Testis (tissue), 2 donors: ENCODE measurements around the gene CHST8.

Experiments used
- POLR2A ChIP-seq: fragments of 450-650 bp; IDR thresholded peaks from one replicate; pipeline ENCODE4 v1.6.1; 2017; ENCODE audit warnings: antibody characterized with exemption, mild to moderate bottlenecking, moderate library complexity
- TF ChIP-seq, protein P1 (sequence below), 3 experiments: fragments of 450-650 bp in 2 of 3; fragments of 200-600 bp in 1 of 3; sonication (generic) in 1 of 3; IDR thresholded peaks; one replicate each; pipeline ENCODE4 v1.5.1; 2016 to 2019; ENCODE audit warnings: antibody characterized with exemption in 3 of 3, mild to moderate bottlenecking in 2 of 3, moderate library complexity in 1 of 3

DNA sequence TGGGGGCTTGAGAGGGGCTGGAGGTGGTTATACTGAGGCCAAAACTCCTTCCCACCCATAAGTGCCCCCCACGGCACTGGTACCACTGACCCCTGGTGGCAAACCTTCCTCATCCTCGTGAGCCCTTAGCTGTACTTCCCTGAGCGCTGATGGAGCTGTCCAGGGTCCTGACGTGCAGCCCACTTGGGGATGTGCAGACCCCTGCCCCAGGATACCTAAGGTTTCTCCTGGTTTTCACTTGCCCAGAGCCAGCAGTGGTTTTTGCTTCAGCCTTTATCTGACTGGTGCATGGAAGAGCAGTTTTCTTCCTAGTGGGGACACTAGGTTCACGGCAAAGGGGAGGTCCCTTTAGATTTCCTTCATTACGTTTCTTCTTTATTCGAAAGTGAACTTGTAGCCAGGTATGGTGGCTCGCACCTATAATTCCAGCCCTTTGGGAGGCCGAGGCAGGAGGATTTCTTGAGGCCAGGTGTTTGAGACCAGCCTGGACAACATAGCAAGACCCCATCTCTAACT lies 146.2 kb downstream of the CHST8 start:
- TF ChIP-seq, protein P1, sequence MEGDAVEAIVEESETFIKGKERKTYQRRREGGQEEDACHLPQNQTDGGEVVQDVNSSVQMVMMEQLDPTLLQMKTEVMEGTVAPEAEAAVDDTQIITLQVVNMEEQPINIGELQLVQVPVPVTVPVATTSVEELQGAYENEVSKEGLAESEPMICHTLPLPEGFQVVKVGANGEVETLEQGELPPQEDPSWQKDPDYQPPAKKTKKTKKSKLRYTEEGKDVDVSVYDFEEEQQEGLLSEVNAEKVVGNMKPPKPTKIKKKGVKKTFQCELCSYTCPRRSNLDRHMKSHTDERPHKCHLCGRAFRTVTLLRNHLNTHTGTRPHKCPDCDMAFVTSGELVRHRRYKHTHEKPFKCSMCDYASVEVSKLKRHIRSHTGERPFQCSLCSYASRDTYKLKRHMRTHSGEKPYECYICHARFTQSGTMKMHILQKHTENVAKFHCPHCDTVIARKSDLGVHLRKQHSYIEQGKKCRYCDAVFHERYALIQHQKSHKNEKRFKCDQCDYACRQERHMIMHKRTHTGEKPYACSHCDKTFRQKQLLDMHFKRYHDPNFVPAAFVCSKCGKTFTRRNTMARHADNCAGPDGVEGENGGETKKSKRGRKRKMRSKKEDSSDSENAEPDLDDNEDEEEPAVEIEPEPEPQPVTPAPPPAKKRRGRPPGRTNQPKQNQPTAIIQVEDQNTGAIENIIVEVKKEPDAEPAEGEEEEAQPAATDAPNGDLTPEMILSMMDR (IDR thresholded peaks at IDR 0.05), result no peak
- TF ChIP-seq POLR2A, result no peak
